ENCODE data around the gene JAML.

DNA sequence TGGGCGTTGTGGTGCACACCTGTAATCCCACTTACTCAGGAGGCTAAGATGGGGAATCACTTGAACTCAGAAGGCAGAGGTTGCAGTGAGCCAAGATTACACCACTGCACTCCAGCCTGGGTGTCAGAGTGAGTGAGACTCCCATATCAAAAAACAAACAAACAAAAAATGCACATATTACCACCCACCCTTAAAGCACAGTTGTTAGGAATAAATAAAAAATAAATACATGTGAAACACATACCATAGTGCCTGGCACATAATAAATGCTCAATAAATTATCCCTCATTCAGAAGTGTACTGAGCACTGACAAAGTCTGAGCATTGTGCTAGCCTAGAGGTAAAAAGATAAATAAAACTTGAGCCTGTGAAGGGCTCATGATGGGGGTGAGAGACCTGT, 9.0 kb upstream of the JAML start:
- TF ChIP-seq POLR2A (IDR thresholded peaks at IDR 0.05; ENCODE audit: low read length) (no peak), GATA1 (IDR thresholded peaks at IDR 0.05; ENCODE audit: low read depth, low read length) (no peak)

Data from erythroblast (primary cell).